Thoracic aorta endothelial cell (primary cell): ENCODE data around the gene DRD3. TPM values are rescaled to one million over a fixed set of nuclear protein-coding genes. Genes with fewer than 3 reads are reported as not detected.

Experiments used
- total RNA-seq: library from RNA; depleted of rRNA; stranded (reverse); fragments of >200 nt; gene quantifications from 2 replicates; pipeline ENCODE4 v1.2.3, GENCODE V29; 2012

Gene DRD3
- total RNA-seq, result not detected in 2 replicates

GRCh38 chr3:114178770-114179368 is at the start of gene DRD3:
Gene DRD3 (minus strand): TSS chr3:114179052. CDS start chr3:114171992, 7,060 bp downstream.

Other genes with a start within 250 kb of the DRD3 start
- 5.2 and 6.8 TPM in 2 replicates for gene ZDHHC23, start 231.0 kb downstream of the DRD3 start, total RNA-seq
- 2.1 TPM in 2 replicates for gene CCDC191, start 122.5 kb downstream of the DRD3 start, total RNA-seq
- 44.2 and 50.5 TPM in 2 replicates for gene QTRT2, start 122.3 kb downstream of the DRD3 start, total RNA-seq
- not detected in 2 replicates for gene ZNF80, start 58.5 kb upstream of the DRD3 start, total RNA-seq
- gene TIGIT, start 115.0 kb upstream of the DRD3 start, total RNA-seq, result not detected in 2 replicates